ENCODE data around the gene TUBA1C. TPM values are rescaled to one million over a fixed set of nuclear protein-coding genes. Genes with fewer than 3 reads are reported as not detected.
A peak's percentile ranks its signal among the peaks of the same experiment; 100 is the strongest.

Gene TUBA1C
- total and polyA plus RNA-seq, 10 of the 15 experiments (the other 5 are each of a cell fraction or from before 2014, with no cell fraction given): 285 to 1,003 (median 441) TPM

GRCh38 chr12:49233842-49234526 lies 30.9 kb upstream of the TUBA1C start (continued):
- no peak for TF ChIP-seq RCOR1 (conservative IDR thresholded peaks at IDR 0.05; ENCODE audit: low read depth, low read length)

DNA sequence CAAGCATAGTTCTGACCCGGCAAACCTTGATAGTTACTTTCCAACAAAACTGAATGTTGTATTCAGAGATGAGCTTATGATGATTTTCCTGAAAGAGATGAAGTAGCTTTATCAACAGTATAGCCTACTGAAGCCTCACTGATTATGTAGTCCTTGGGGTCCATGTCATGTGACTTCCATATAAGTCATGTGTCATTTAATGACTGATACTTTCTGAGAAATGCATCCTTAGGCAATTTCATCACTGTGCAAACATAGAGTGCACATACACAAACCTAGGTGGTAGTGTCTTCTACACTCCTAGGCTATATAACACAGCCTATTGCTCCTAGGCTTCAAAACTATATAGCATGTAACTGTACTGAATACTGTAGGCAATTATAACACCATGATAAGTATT lies 28.5 kb upstream of the TUBA1C start:
- no peak for TF ChIP-seq STAT3 (IDR thresholded peaks at IDR 0.05; ENCODE audit: low read depth, low read length)
- 0 out of 2 replicates have a peak, but pooled peaks have one; percentile 16 for TF ChIP-seq RAD51 (IDR thresholded peaks at IDR 0.05)
- H3K4me1 ChIP-seq (ENCODE audit: control insufficient read depth, insufficient read depth, low read length): peaks cover 3% of the 10 kb centered on the region; the same call in 1 of the 2 replicates
- BruUV-seq (replicated peaks): no TSS peak
- in situ Hi-C loops (cut with MboI) (loop anchor here (10.0 kb wide), 1 partner anchor 172 kb away; the partner anchor contains the start of genes KMT2D and RHEBL1), intact Hi-C loops (cut with micrococcal nuclease; ENCODE audit: unreplicated experiment) (no loop called here)
- no peak overlapping the region for H3K4me2 ChIP-seq (ENCODE audit: control insufficient read depth, insufficient read depth)
- no peaks in the 10 kb centered on the region for H3K79me2 ChIP-seq (ENCODE audit: control insufficient read depth, insufficient read depth, low read length)
- no peaks in the 10 kb centered on the region for H4K20me1 ChIP-seq (ENCODE audit: control insufficient read depth, insufficient read depth)
- H3K9ac ChIP-seq (ENCODE audit: control insufficient read depth, insufficient read depth, low read length): no peak overlapping the region
- FAIRE-seq (no peak), DNase-seq (ENCODE audit: low read depth, low spot score) (no peak), ATAC-seq (no peak)
- H3K9me3 ChIP-seq (replicated peaks; ENCODE audit: control insufficient read depth, insufficient read depth, low read length): no peaks in the 10 kb centered on the region
- no peak overlapping the region for H2AFZ ChIP-seq (ENCODE audit: control insufficient read depth, low read depth, low read length)
- RAD21 ChIA-PET (ENCODE audit: unreplicated experiment): interaction anchor here (1.1 to 1.8 kb wide), 4 partner anchors 104 to 173 kb away, joined by 6 to 11 read pairs (median 6); no protein-coding TSS in a partner anchor
- CTCF ChIA-PET: interaction anchor here (0.7 to 3.8 kb wide), 11 partner anchors 9 to 173 kb away, joined by 3 to 47 read pairs (median 3); partner anchors contain the start of gene TUBA1A
- no peaks in the 10 kb centered on the region for H3K27me3 ChIP-seq (replicated peaks in 1 of 2; ENCODE audit: control insufficient read depth in 2 of 2, insufficient read depth in 2 of 2, low read length in 1 of 2)
- H3K36me3 ChIP-seq (ENCODE audit: control insufficient read depth in 2 of 2, insufficient read depth in 2 of 2, low read length in 1 of 2): no peaks in the 10 kb centered on the region
- SMC1A ChIA-PET (ENCODE audit: uncharacterized antibody, unreplicated experiment): interaction anchor here (2.3 to 2.5 kb wide), 2 partner anchors 138 to 148 kb away, joined by 12 to 17 read pairs; no protein-coding TSS in a partner anchor
- POLR2A ChIA-PET: interaction anchor here (1.8 kb wide), 1 partner anchor 105 kb away, joined by 17 read pairs; the partner anchor contains the start of gene TUBA1B
- H3K27ac ChIP-seq (ENCODE audit: control insufficient read depth, insufficient read depth): no peak overlapping the region
- no peak overlapping the region for H3K4me3 ChIP-seq
- 100% methylated on average over 1 of the region's 1 CpG for WGBS (ENCODE audit: insufficient coverage, insufficient replicate concordance, low lambda C conversion rate, missing lambda C conversion rate)

DNA sequence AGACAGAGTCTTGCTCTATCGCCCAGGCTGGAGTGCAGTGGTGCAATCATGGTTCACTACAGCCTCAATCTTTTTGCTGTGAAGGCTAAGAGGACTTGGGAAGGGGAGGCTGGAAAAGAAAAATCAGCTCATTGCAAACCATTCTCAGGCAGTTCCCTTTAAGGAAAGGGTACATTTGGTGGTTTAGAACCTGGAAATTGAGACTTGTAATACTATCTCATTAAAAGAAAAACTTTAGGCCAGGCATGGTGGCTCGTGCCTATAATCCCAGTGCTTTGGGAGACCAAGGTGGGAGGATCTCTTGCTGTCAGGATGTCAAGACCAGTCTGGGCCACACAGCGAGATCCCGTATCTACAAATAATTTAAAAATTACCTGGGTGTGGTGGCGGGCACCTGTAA lies 21.3 kb upstream of the TUBA1C start:
- RAD21 ChIA-PET (ENCODE audit: unreplicated experiment): no interaction called here
- BruUV-seq (replicated peaks): no TSS peak
- in situ Hi-C loops (cut with MboI): no loop called here
- TF ChIP-seq ATF3 (IDR thresholded peaks at IDR 0.05; ENCODE audit: borderline replicate concordance, extremely low read depth, low read depth, low read length) (no peak), MEF2A (IDR thresholded peaks at IDR 0.05; ENCODE audit: insufficient read depth, low read depth, low read length) (no peak), SMC3 (IDR thresholded peaks at IDR 0.05; ENCODE audit: borderline replicate concordance, low read length) (no peak), RAD21 (IDR thresholded peaks at IDR 0.05; ENCODE audit: insufficient read depth, low read depth, low read length) (no peak), ZZZ3 (IDR thresholded peaks at IDR 0.05; ENCODE audit: control insufficient read depth, insufficient read length, low read depth) (no peak), PML (IDR thresholded peaks at IDR 0.05; ENCODE audit: low read length) (no peak)
- TF ChIP-seq, protein P1, sequence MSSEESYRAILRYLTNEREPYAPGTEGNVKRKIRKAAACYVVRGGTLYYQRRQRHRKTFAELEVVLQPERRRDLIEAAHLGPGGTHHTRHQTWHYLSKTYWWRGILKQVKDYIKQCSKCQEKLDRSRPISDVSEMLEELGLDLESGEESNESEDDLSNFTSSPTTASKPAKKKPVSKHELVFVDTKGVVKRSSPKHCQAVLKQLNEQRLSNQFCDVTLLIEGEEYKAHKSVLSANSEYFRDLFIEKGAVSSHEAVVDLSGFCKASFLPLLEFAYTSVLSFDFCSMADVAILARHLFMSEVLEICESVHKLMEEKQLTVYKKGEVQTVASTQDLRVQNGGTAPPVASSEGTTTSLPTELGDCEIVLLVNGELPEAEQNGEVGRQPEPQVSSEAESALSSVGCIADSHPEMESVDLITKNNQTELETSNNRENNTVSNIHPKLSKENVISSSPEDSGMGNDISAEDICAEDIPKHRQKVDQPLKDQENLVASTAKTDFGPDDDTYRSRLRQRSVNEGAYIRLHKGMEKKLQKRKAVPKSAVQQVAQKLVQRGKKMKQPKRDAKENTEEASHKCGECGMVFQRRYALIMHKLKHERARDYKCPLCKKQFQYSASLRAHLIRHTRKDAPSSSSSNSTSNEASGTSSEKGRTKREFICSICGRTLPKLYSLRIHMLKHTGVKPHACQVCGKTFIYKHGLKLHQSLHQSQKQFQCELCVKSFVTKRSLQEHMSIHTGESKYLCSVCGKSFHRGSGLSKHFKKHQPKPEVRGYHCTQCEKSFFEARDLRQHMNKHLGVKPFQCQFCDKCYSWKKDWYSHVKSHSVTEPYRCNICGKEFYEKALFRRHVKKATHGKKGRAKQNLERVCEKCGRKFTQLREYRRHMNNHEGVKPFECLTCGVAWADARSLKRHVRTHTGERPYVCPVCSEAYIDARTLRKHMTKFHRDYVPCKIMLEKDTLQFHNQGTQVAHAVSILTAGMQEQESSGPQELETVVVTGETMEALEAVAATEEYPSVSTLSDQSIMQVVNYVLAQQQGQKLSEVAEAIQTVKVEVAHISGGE (CRISPR knock-in tag; IDR thresholded peaks at IDR 0.05): no peak

More for the DNA sequence above, 21.3 kb upstream of the TUBA1C start:
- H3K36me3 ChIP-seq (ENCODE audit: control insufficient read depth in 2 of 2, insufficient read depth in 2 of 2, low read length in 1 of 2): no peaks in the 10 kb centered on the region
- H4K20me1 ChIP-seq (ENCODE audit: control insufficient read depth, insufficient read depth): no peaks in the 10 kb centered on the region
- H3K9me3 ChIP-seq (replicated peaks; ENCODE audit: control insufficient read depth, insufficient read depth, low read length): no peaks in the 10 kb centered on the region
- no peak overlapping the region for H3K9ac ChIP-seq (ENCODE audit: control insufficient read depth, insufficient read depth, low read length)
- no peak overlapping the region for H3K4me2 ChIP-seq (ENCODE audit: control insufficient read depth, insufficient read depth)
- POLR2A ChIA-PET: interaction anchor here (0.6 to 0.7 kb wide), 4 partner anchors 8 to 104 kb away, joined by 3 to 4 read pairs (median 3); no protein-coding TSS in a partner anchor
- no peak overlapping the region for H3K4me3 ChIP-seq
- no peak overlapping the region for H2AFZ ChIP-seq (ENCODE audit: control insufficient read depth, low read depth, low read length)
- intact Hi-C loops (cut with micrococcal nuclease; ENCODE audit: unreplicated experiment): no loop called here
- no peaks in the 10 kb centered on the region for H3K4me1 ChIP-seq (ENCODE audit: control insufficient read depth, insufficient read depth, low read length)
- CTCF ChIA-PET: interaction anchor here (0.5 to 2.7 kb wide), 10 partner anchors 8 to 221 kb away, joined by 3 to 16 read pairs (median 5); partner anchors contain the start of gene RHEBL1
- no peaks in the 10 kb centered on the region for H3K79me2 ChIP-seq (ENCODE audit: control insufficient read depth, insufficient read depth, low read length)
- FAIRE-seq: no peak
- H3K27me3 ChIP-seq (replicated peaks in 1 of 2; ENCODE audit: control insufficient read depth in 2 of 2, insufficient read depth in 2 of 2, low read length in 1 of 2): no peaks in the 10 kb centered on the region
- ATAC-seq: no peak
- 82% methylated on average over 4 of the region's 5 CpGs for WGBS (ENCODE audit: insufficient coverage, insufficient replicate concordance, low lambda C conversion rate, missing lambda C conversion rate)
- no peak overlapping the region for H3K27ac ChIP-seq (ENCODE audit: control insufficient read depth, insufficient read depth)
- SMC1A ChIA-PET (ENCODE audit: uncharacterized antibody, unreplicated experiment): interaction anchor here (0.7 to 1.8 kb wide), 5 partner anchors 12 to 218 kb away, joined by 3 to 4 read pairs (median 3); no protein-coding TSS in a partner anchor
- DNase-seq (ENCODE audit: low read depth, low spot score): no peak

Measured in GM12878 (cell line).